Effector CD4-positive, alpha-beta T cell (primary cell): ENCODE measurements around the gene MPHOSPH6.
"Not testable (repeated sequence)": the region's sequence is repeated elsewhere in the genome, so short reads cannot be mapped to it uniquely, and the experiment has no call there.

ENCODE experiments used
- DNase-seq: peaks from one replicate; pipeline ENCODE4 v3.0.0-alpha.2; 2020

Gene MPHOSPH6

GRCh38 chr16:82113741-82114140 is 56.3 kb downstream of the MPHOSPH6 start:
- DNase-seq, result no peak

GRCh38 chr16:82111944-82112343 is 58.1 kb downstream of the MPHOSPH6 start:
- DNase-seq, result no peak

- DNase-seq, result not testable (repeated sequence)
Observed at GRCh38 chr16:82109266-82109665, 60.8 kb downstream of the MPHOSPH6 start.

GRCh38 chr16:82108774-82109173 is 61.2 kb downstream of the MPHOSPH6 start:
- DNase-seq, result no peak

GRCh38 chr16:82108100-82108499 is 61.9 kb downstream of the MPHOSPH6 start:
- DNase-seq, result no peak

GRCh38 chr16:82105107-82105506 is 64.9 kb downstream of the MPHOSPH6 start:
- DNase-seq, result no peak
